Pulmonary artery endothelial cell (primary cell): ENCODE data around the gene SLC37A4. TPM values are rescaled to one million over a fixed set of nuclear protein-coding genes. Genes with fewer than 3 reads are reported as not detected.
A peak's percentile ranks its signal among the peaks of the same experiment; 100 is the strongest.
"Not testable (repeated sequence)": the region's sequence is repeated elsewhere in the genome, so short reads cannot be mapped to it uniquely, and the experiment has no call there.

Source experiments
- DNase-seq: peaks from one replicate; pipeline ENCODE4 v3.0.0-alpha.2; 2011; ENCODE audit warnings: low read depth, low spot score
- total RNA-seq: library from RNA; depleted of rRNA; stranded (reverse); fragments of >200 nt; gene quantifications from 2 replicates; pipeline ENCODE4 v1.2.3, GENCODE V29; 2014

SLC37A4 gene
- 15.2 and 15.4 TPM in 2 replicates for total RNA-seq

GRCh38 chr11:119030329-119031047, at the start of gene SLC37A4:
Gene SLC37A4, minus strand, starts transcription at chr11:119030877.
- peak; percentile 91 for DNase-seq

GRCh38 chr11:119078675-119079420, 48.2 kb upstream of the SLC37A4 start:
- no peak for DNase-seq

GRCh38 chr11:119077839-119078238, 47.2 kb upstream of the SLC37A4 start:
- DNase-seq = no peak

DNA sequence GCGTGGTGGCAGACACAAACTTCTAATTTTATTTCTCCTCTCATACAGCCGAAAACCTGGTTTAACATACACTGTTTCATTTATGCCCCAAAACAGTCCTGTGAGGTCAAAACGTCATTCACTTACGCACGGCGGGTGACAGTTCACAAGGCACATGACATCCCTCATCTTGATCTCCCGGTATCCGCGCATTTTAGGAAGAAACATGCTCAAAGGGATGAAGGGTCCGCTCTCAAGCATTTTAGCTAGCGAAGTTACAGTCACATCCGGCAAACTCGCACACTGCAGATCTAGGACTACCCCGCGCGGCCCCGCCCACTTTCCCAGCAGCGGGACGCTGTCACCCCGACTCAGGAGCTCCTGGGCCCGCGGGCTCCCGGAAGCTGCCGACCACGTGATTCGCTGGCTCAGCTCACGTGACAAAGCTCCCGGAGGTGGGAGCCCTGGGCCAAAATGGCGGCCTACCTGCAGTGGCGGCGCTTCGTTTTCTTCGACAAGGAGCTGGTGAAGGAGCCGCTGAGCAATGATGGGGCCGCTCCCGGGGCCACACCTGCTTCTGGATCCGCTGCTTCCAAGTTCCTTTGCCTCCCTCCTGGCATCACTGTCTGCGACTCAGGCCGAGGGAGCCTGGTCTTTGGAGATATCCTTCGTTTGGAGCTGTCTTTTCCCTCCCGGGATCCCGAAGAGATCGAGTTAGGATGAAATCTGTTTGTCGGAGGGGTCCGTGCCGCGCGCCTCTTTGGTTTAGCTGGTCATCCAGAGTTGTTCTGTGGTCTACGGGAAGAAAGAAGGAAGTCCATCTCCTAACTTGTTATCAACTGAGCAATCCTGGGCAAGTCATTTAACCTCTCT, 36.9 kb upstream of the SLC37A4 start, which contains the start of gene VPS11:
VPS11 (plus strand) TSS at position 448 of the 852 bp plus-strand sequence; CDS start at position 454, 6 bp downstream.
- peak; percentile 89 for DNase-seq

- no peak for DNase-seq
Measured at GRCh38 chr11:119065369-119065768, 34.7 kb upstream of the SLC37A4 start.

DNA sequence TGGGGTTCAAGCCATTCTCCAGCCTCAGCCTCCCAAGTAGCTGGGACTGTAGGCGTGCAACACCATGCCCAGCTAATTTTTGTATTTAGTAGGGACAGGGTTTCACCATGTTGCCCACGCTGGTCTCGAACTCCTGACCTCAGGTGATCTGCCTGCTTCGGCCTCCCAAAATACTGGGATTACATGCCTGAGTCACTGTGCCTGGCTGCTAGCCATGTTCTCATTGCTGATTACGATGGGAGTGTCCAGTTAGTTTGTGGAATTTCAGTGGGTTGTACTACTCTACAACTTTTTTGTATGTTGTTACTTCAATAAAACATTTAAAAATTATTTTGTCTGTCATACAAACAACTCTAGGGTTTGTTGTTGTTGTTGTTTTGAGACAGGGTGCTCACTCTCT, 32.1 kb upstream of the SLC37A4 start:
- no peak for DNase-seq

DNA sequence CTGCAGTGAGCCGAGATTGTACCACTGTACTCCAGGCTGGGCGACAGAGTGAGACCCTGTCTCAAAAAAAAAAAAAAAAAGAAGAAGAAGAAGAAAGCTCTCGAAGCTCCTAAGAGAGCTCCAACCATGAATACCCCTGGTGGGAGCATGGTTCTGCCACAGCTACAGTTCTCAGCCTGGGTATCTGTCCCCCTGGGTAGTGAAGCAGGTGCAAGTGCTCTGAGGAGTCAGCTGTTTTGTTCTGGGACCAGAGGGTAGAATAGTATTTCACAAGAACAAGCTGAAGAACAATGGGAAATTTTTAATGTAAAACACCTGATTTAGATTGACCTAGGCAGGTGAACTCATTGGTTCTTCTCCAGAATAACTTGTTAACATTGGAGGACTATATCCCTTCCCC, 30.6 kb upstream of the SLC37A4 start:
- no peak for DNase-seq

DNA sequence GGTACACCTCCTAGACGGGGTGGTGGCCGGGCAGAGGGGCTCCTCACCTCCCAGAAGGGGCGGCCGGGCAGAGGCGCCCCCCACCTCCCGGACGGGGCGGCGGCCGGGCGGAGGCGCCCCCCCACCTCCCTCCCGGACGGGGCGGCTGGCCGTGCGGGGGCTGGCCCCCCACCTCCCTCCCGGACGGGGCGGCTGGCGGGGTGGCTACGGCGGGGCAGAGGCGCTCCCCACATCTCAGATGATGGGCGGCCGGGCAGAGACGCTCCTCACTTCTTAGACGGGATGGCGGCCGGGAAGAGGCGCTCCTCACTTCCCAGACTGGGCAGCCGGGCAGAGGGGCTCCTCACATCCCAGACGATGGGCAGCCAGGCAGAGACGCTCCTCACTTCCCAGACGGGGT, 28.5 kb upstream of the SLC37A4 start:
- not testable (repeated sequence) for DNase-seq

DNA sequence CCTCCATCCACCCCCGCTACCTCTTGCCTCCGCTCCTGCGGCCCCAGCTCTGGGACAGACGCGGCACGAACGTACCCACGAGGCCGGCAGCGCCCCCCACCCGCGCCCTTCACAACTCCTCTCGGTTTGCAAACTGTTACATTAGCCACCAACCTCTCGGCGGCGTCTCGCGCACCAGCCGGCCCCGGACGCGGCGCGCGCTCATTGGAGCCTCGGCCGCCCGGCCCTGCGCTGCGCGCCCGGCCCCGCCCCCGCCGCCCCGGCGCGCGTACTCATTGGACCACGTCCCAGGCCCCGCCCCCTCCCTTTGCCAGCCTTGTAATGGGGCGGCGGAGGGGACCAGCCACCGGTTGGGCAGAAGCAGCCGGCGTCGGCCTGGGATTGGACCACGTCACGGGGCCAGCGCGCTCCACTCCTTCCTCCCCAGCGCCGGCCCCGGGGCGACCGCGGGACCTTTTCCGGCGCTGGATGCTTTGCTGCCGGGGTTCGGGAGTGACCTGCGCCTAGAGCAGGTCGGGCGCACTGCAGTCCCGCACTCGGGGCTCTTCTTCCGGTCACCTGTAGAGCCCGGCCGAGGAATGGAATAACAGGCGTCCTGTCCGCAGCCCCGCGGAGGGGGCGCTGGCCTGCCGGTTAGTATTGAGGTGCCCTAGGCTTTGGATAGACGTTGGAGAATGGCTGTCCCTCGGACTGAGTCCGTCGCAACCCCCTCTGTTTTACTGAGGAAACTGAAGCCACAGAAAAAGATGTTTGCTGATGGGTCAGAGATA, 26.5 kb upstream of the SLC37A4 start, which contains the start of gene HYOU1:
HYOU1 (minus strand) TSS at position 206 of the 770 bp plus-strand sequence. CDS start 1,045 bp downstream, outside the sequence.
- peak; percentile 87 for DNase-seq

- no peak for DNase-seq
Measured at GRCh38 chr11:119056421-119056999, 25.8 kb upstream of the SLC37A4 start.

GRCh38 chr11:119055901-119056300, 25.2 kb upstream of the SLC37A4 start:
- DNase-seq = no peak

- no peak for DNase-seq
Measured at GRCh38 chr11:119054418-119054817, 23.7 kb upstream of the SLC37A4 start.

DNA sequence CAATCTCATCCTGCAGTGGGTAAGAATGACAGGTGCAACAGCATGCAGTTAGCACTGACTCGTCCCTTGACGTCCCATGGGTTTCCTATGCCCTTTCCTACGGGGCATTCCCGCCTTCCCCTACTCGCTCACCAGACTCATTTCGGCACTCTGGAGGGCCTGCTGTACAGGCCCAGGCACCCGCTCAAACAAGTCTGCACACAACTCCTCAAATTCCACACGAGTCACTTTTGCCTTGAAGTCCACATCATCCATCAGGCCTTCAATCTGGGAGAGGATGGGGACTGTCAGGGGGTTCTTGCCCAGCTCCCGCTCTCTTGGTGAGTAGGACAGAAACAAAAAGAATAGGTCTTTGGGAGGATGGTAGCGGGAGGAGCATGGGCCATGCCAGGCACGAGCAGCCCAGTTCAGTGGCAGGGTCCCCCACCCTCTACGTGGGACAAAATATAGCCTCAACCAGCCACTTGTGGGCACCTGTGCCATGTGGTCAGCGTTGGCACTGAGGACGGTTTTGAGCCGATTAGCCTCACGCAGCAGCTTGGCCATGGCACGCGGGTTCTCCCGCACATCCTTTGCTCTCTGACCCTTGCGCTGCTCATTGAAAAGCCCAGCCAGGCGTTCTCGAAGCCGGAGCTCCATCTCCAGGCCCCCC, 21.6 kb upstream of the SLC37A4 start:
- no peak for DNase-seq

GRCh38 chr11:119051440-119052162, 20.9 kb upstream of the SLC37A4 start:
- DNase-seq = no peak

DNA sequence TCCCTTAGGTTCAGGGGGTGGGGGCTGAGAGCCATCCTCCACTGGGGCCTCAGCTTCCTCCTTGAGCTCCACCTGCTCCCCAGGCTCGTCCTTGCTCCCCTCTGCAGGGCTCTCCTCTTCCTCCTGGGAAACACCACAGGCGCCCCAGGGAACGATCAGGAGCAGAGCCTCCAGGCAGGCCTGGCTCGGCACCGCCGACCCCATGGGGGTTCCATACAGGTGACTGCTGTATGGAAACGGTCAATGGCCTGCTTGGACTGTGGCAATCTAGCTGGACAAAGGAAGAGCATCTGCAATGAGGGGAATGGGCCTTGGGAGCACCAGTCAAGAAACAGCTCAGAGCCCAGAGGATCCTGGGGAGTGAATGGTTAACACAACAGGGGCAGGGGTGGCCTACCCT, 18.4 kb upstream of the SLC37A4 start:
- no peak for DNase-seq

DNA sequence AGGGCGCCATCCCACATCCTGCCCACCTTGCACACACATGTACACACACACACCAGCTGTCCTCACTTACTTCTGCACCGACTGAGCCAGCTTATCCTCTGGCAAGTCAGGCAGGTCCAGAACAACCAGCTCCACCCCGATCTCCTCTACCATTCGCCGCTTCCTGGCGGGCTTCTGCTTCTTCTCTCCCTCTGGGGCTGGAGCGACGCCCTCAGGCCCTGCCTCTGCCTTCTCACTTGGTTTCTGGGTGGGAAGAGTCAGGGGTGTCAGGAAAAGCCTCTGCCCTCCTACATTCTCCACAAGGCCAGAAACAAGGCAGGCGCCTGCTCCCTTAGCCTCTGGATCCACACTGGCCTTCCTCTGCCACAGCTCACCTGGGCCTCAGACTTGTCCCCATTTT, 18.0 kb upstream of the SLC37A4 start:
- no peak for DNase-seq

DNA sequence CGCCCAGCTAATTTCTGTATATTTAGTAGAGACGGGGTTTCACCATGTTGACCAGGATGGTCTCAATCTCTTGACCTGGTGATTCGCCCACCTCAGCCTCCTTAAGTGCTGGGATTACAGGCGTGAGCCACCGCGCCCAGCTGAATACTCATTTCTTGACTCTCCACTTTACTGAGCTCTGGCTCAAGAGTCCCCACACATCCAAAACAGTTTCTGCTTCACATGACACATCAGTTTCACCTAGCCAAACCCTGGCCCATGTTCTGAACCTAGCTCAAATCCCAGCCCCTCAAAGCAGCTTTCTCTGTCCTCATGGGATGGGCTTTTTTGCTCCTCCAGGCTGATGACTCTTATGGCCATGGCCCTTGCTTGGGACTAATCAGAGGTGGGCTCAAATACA, 16.5 kb upstream of the SLC37A4 start:
- no peak for DNase-seq

GRCh38 chr11:119046489-119046888, 15.8 kb upstream of the SLC37A4 start:
- no peak for DNase-seq

DNA sequence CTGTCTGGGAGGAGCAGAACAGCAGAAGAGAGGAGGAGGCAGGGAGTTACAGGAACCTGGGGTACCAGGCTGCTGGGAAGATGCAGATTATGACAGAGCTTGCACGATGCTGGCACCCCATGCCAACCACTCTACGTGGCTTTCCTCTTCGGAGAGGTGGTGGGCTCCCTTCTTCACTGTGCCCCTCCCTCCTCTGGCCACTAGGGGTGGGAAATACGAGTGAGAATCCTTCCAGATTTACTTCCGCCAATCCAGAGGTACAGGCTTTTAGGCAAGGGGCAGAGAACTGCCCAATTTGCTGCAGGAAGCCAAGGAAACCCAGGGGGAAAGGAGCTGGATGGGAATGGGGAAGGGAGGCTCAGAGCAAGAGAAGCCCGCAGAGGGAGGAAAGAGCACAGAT, 14.0 kb upstream of the SLC37A4 start:
- no peak for DNase-seq
